HepG2 (cell line): ENCODE results near the gene PNN. TPM values are rescaled to one million over a fixed set of nuclear protein-coding genes. Genes with fewer than 3 reads are reported as not detected.

Source experiments
- CREB3 ChIP-seq: sonication (generic); formaldehyde crosslinking; IDR thresholded peaks from 2 replicates; pipeline ENCODE4 v1.5.0; 2020; ENCODE audit warnings: missing genetic modification reagents
- GZF1 ChIP-seq: sonication (generic); formaldehyde crosslinking; IDR thresholded peaks from 2 replicates; pipeline ENCODE4 v1.5.1; 2020; ENCODE audit warnings: mild to moderate bottlenecking, missing genetic modification reagents
- HHEX ChIP-seq: IDR thresholded peaks from 2 replicates; pipeline ENCODE4 v1.6.1; 2016; ENCODE audit warnings: control low read depth
- IRF9 ChIP-seq: sonication (generic); formaldehyde crosslinking; IDR thresholded peaks from 2 replicates; pipeline ENCODE4 v1.8.0; 2022; ENCODE audit warnings: missing genetic modification reagents, mild to moderate bottlenecking, borderline replicate concordance
- KAT8 ChIP-seq: IDR thresholded peaks from 2 replicates; pipeline ENCODE4 v1.6.1; 2016; ENCODE audit warnings: missing genetic modification reagents, missing compliant biosample characterization
- MAX ChIP-seq: IDR thresholded peaks from 2 replicates; pipeline ENCODE4 v1.6.1; 2012; ENCODE audit warnings: inconsistent platforms
- MAZ ChIP-seq, 2 experiments: sonication (generic) in 1 of 2; formaldehyde crosslinking in 1 of 2; IDR thresholded peaks; 2 replicates each; pipeline versions ENCODE4 v1.5.0 to v1.6.1; 2012 to 2020; ENCODE audit warnings: low read depth in 2 of 2, mild to moderate bottlenecking in 2 of 2, borderline replicate concordance in 1 of 2, improper control_type of control experiment in 1 of 2, low read length in 1 of 2, missing genetic modification reagents in 1 of 2, moderate library complexity in 1 of 2
- NFKB2 ChIP-seq: sonication (generic); formaldehyde crosslinking; IDR thresholded peaks from 2 replicates; pipeline ENCODE4 v1.4.0; 2020; ENCODE audit warnings: missing genetic modification reagents, borderline replicate concordance
- PHF8 ChIP-seq: sonication (generic); formaldehyde crosslinking; IDR thresholded peaks from 2 replicates; pipeline ENCODE4 v1.5.0; 2020; ENCODE audit warnings: missing genetic modification reagents
- RCOR2 ChIP-seq: IDR thresholded peaks from 2 replicates; pipeline ENCODE4 v1.6.1; 2016; ENCODE audit warnings: missing biosample characterization, missing genetic modification reagents
- SIX4 ChIP-seq: sonication (generic); formaldehyde crosslinking; IDR thresholded peaks from 2 replicates; pipeline ENCODE4 v1.4.0; 2020; ENCODE audit warnings: missing genetic modification reagents
- SMAD3 ChIP-seq: sonication (generic); formaldehyde crosslinking; IDR thresholded peaks from 2 replicates; pipeline ENCODE4 v1.4.0; 2020; ENCODE audit warnings: missing genetic modification reagents
- TBP ChIP-seq: sonication (generic); formaldehyde crosslinking; IDR thresholded peaks from 2 replicates; pipeline ENCODE4 v1.5.0; 2020; ENCODE audit warnings: missing genetic modification reagents
- TCF7L2 ChIP-seq: IDR thresholded peaks from 2 replicates; pipeline ENCODE4 v1.6.1; 2011; ENCODE audit warnings: mild to moderate bottlenecking, low read depth, low read length, moderate library complexity
- TIGD3 ChIP-seq: sonication (generic); formaldehyde crosslinking; IDR thresholded peaks from 2 replicates; pipeline ENCODE4 v1.5.1; 2020; ENCODE audit warnings: mild to moderate bottlenecking, missing genetic modification reagents, borderline replicate concordance
- ZBED4 ChIP-seq: sonication (generic); formaldehyde crosslinking; IDR thresholded peaks from 2 replicates; pipeline ENCODE4 v1.4.0; 2020; ENCODE audit warnings: missing genetic modification reagents, borderline replicate concordance
- ZFP36L1 ChIP-seq: sonication (generic); formaldehyde crosslinking; IDR thresholded peaks from 2 replicates; pipeline ENCODE4 v1.8.0; 2022; ENCODE audit warnings: mild to moderate bottlenecking, missing genetic modification reagents, moderate library complexity
- ZNF225 ChIP-seq: sonication (generic); formaldehyde crosslinking; IDR thresholded peaks from 2 replicates; pipeline ENCODE4 v1.4.0; 2020; ENCODE audit warnings: mild to moderate bottlenecking, missing genetic modification reagents
- ZNF44 ChIP-seq: sonication (generic); formaldehyde crosslinking; IDR thresholded peaks from 2 replicates; pipeline ENCODE4 v1.5.1; 2020; ENCODE audit warnings: mild to moderate bottlenecking, missing genetic modification reagents
- ZNF616 ChIP-seq: sonication (generic); formaldehyde crosslinking; IDR thresholded peaks from 2 replicates; pipeline ENCODE4 v1.5.0; 2020; ENCODE audit warnings: low read depth, mild to moderate bottlenecking, missing genetic modification reagents
- ZNF746 ChIP-seq: sonication (generic); formaldehyde crosslinking; IDR thresholded peaks from 2 replicates; pipeline ENCODE4 v1.8.0; 2022; ENCODE audit warnings: mild to moderate bottlenecking, missing genetic modification reagents
- ZZZ3 ChIP-seq: sonication (generic); formaldehyde crosslinking; IDR thresholded peaks from 2 replicates; pipeline ENCODE4 v1.4.0; 2020; ENCODE audit warnings: missing genetic modification reagents, mild to moderate bottlenecking, borderline replicate concordance
- polyA plus RNA-seq, 8 experiments: library from polyadenylated mRNA; depleted of rRNA in 3 of 8; stranded (reverse) in 7 of 8; unstranded in 1 of 8; fragments of >200 nt; fragmentation: Illumina TruSeq in 4 of 8; extraction: Trizol in 4 of 8; gene quantifications; 2 replicates each; pipeline versions ENCODE4 v1.2.1 to v1.2.3, GENCODE V29; 2011 to 2016; ENCODE audit warnings: low read depth in 4 of 8, missing spikeins in 1 of 8, mixed read lengths in 1 of 8; ENCODE audit not compliant: insufficient read depth in 1 of 8
- total RNA-seq, 5 experiments: library from RNA; depleted of rRNA; stranded (reverse); fragments of >200 nt; fragmentation: Illumina TruSeq; extraction: Trizol; gene quantifications; 2 replicates each; pipeline ENCODE4 v1.2.3, GENCODE V29; 2016; ENCODE audit warnings: low read depth in 1 of 5

Gene PNN
- total and polyA plus RNA-seq, 2 of the 13 experiments (the other 11 are each of a cell fraction or from before 2014, with no cell fraction given), result 58.0 to 214 TPM

- TF ChIP-seq ZBED4 (CRISPR knock-in tag), result no peak; the same call in 1 of the 2 replicates
- peak; percentile 7 for TF ChIP-seq TBP (CRISPR knock-in tag)
- peak; percentile 99; the same call in 1 of the 2 replicates for TF ChIP-seq NFKB2
- 0 out of 2 replicates have a peak, but pooled peaks have one; percentile 30 for TF ChIP-seq CREB3 (CRISPR knock-in tag)
- TF ChIP-seq TCF7L2, result no peak
- TF ChIP-seq MAZ (IDR thresholded peaks at IDR 0.05; ENCODE audit: borderline replicate concordance, low read depth, low read length), result peak; percentile 63
- TF ChIP-seq MAZ (CRISPR knock-in tag; IDR thresholded peaks at IDR 0.05; ENCODE audit: low read depth), result peak; percentile 93
- TF ChIP-seq ZNF746 (CRISPR knock-in tag), result no peak
- TF ChIP-seq KAT8 (CRISPR knock-in tag), result peak; percentile 92
- 0 out of 2 replicates have a peak, but pooled peaks have one; percentile 38 for TF ChIP-seq HHEX (CRISPR knock-in tag)
- TF ChIP-seq MAX, result no peak
- peak; percentile 99 for TF ChIP-seq ZZZ3
- peak; percentile 100 for TF ChIP-seq PHF8
- peak; percentile 69 for TF ChIP-seq RCOR2 (CRISPR knock-in tag)
- TF ChIP-seq ZNF44 (CRISPR knock-in tag), result peak; percentile 99
- no peak; the same call in none of the 2 replicates for TF ChIP-seq ZNF616 (CRISPR knock-in tag)
- TF ChIP-seq GZF1 (CRISPR knock-in tag), result peak; percentile 93
- peak; percentile 90 for TF ChIP-seq IRF9 (CRISPR knock-in tag)
- TF ChIP-seq ZNF225, result peak; percentile 98; the same call in 1 of the 2 replicates
- TF ChIP-seq SMAD3 (CRISPR knock-in tag), result peak; percentile 98
- TF ChIP-seq ZFP36L1 (CRISPR knock-in tag), result peak; percentile 76; the same call in 1 of the 2 replicates
- TF ChIP-seq SIX4, result no peak; the same call in none of the 2 replicates
- TF ChIP-seq TIGD3, result peak; percentile 97; the same call in 1 of the 2 replicates
These were observed at the start of gene PNN (continued) for GRCh38 chr14:39174560-39175444.
